NB4 (cell line): ENCODE data around the gene SEC24A.

Experiments
- CTCF ChIP-seq: IDR thresholded peaks from one replicate; pipeline ENCODE4 v1.5.1; 2012; ENCODE audit warnings: low read depth, low read length
- MAX ChIP-seq: IDR thresholded peaks from 2 replicates; pipeline ENCODE4 v1.6.1; 2011; ENCODE audit warnings: low read depth, low read length
- MYC ChIP-seq: IDR thresholded peaks from 2 replicates; pipeline ENCODE4 v1.6.1; 2011; ENCODE audit warnings: low read depth, low read length
- POLR2A ChIP-seq: IDR thresholded peaks from 2 replicates; pipeline ENCODE4 v1.6.1; 2011; ENCODE audit warnings: mild to moderate bottlenecking; ENCODE audit not compliant: insufficient read length; ENCODE audit errors: extremely low read depth

GRCh38 chr5:134649163-134649835, 714 bp downstream of the SEC24A start:
- TF ChIP-seq CTCF (no peak), POLR2A (no peak), MAX (no peak), MYC (no peak)
